Measurements from ENCODE around the gene FHL3.
A peak's percentile ranks its signal among the peaks of the same experiment; 100 is the strongest.

FHL3 gene

GRCh38 chr1:38012363-38013226, 7.3 kb upstream of the FHL3 start, which contains the start of gene UTP11:
Gene UTP11 (plus strand): TSS chr1:38012734. CDS start chr1:38012803, 69 bp downstream.
- DNase-seq: peak; percentile 92

GRCh38 chr1:38009841-38010180, 4.5 kb upstream of the FHL3 start:
- no peak for DNase-seq

- peak; percentile 47 for DNase-seq
These were observed 4.0 kb upstream of the FHL3 start for GRCh38 chr1:38009088-38009840.

GRCh38 chr1:38006008-38006828, 904 bp upstream of the FHL3 start:
- DNase-seq: no peak

- peak; percentile 27 for DNase-seq
These were observed 818 bp downstream of the FHL3 start for GRCh38 chr1:38004284-38005108.

GRCh38 chr1:38003261-38004250, 1.8 kb downstream of the FHL3 start:
- DNase-seq: no peak

- DNase-seq: no peak
These were observed 4.5 kb downstream of the FHL3 start for GRCh38 chr1:38000529-38001455.

- no peak for DNase-seq
These were observed 5.1 kb downstream of the FHL3 start for GRCh38 chr1:38000233-38000528.

- DNase-seq: no peak
These were observed 5.7 kb downstream of the FHL3 start for GRCh38 chr1:37999430-38000232.

- no peak for DNase-seq
These were observed 6.3 kb downstream of the FHL3 start for GRCh38 chr1:37998913-37999429.

GRCh38 chr1:37998089-37998808, 7.1 kb downstream of the FHL3 start:
- no peak for DNase-seq

- no peak for DNase-seq
These were observed 7.8 kb downstream of the FHL3 start for GRCh38 chr1:37997256-37998088.

GRCh38 chr1:37995751-37996345, 9.5 kb downstream of the FHL3 start:
- DNase-seq: peak; percentile 36

GRCh38 chr1:37994886-37995566, 10.3 kb downstream of the FHL3 start:
- DNase-seq: no peak

GRCh38 chr1:37989361-37989930, 15.9 kb downstream of the FHL3 start:
- DNase-seq: peak; percentile 35

- DNase-seq: no peak
These were observed 17.6 kb downstream of the FHL3 start for GRCh38 chr1:37987679-37988078.
